Hippocampal formation (tissue), 2 donors: ENCODE results near the gene IKBIP.
"Not testable (repeated sequence)": the region's sequence is repeated elsewhere in the genome, so short reads cannot be mapped to it uniquely, and the experiment has no call there.

Source experiments
- DNase-seq, 2 donors: peaks; one replicate each; lab custom pipeline; 2025; lab: John Stamatoyannopoulos, UW

IKBIP gene

DNA sequence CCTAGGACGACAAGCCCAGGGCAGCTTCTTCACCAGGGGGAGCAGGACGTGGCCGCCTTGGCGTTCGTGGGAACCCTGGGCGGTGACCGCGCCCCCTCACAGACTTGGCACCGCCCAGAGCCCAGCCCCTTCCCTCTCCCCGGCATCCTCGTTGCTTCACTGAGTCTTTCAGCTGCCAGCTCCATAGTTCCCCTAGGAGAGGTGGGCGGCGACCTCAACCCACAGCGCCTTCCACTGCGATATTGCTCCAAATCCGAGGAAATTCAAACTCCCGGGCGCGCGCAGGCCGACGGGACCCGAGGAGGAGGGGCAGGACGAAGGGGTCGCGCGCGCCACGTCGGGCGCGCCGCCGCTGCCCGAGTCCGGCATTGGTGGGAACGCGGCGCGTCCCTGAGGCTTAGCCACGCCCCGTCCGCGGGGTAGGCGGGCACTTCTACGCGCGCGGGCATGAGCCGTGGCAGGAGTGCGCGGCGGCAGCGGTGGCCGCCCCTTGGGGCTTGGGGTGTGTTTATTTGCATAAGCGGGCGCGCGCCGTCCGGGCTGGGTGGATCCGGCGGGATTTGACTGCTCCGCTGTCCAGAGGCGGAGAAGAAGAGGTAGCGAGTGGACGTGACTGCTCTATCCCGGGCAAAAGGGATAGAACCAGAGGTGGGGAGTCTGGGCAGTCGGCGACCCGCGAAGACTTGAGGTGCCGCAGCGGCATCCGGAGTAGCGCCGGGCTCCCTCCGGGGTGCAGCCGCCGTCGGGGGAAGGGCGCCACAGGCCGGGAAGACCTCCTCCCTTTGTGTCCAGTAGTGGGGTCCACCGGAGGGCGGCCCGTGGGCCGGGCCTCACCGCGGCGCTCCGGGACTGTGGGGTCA lies at the start of gene IKBIP, which contains the start of gene APAF1:
TSS of gene IKBIP (minus strand) at position 77 of the 860 bp plus-strand sequence. CDS start 87 bp downstream, outside the sequence.
TSS of gene APAF1 (plus strand) at position 579 of the 860 bp plus-strand sequence. CDS start 3,070 bp downstream, outside the sequence.
- DNase-seq, result peak; percentile 90 to 93

DNA sequence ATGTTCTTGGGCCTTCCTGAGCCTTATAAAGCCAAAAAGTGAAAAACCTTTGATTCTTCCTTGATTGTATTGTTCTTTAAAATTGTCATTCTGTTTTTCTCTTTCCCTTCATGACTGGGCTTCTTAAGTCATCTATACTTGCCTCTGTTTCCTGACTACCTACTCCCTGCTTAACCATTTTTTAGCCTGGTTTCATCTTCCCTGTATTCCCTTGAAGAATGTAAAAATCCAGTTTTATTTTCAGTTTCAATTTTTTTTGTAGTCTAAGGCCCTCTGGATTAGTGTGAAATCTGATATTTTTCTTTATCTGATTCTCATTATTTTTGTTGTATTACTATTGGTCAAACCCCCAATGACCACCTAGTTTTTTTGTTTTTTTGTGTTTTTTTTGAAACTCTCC lies 46.8 kb upstream of the IKBIP start:
- no peak for DNase-seq

- DNase-seq, result no peak
Observed at GRCh38 chr12:98686603-98687002, 42.0 kb upstream of the IKBIP start.

DNA sequence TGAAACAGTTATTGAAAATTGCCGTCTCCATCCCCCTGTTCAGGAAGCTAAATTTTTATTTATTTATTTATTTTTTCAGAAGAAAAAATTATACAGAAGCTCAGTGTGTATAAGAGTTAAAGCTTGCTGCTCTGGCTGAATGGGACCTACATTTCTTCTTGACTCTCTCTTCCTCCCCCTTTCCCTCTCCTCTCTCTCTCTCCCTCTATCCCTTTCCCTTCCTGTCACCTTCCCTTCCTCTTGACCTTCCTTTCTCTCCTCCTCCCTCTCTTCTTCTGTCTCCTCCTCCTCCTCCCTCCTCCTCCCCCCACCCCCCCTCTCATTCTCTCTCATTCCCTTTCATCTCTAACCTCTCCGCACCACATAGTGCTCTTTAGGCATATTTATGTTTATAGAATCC lies 39.6 kb upstream of the IKBIP start:
- no peak for DNase-seq

DNA sequence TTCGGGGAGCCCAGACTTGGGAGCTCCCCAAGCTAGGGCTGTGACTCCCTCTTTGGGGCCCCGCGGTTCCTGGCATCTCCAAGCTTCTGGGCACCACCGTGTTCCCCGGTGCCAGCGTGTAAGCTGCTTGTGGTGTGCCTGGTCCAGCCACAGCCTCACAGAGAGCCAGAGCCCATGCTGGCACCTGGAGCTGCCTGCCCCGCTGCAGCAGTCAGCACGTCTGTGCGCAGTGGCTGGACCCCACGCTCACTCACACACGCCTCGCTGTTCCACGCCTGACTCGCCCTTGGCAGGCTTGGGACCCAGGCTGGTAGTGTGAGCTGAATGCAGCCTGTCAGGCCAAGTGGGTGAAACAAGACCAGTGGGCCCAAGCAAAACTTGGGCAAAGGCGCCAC lies 35.0 kb upstream of the IKBIP start:
- DNase-seq, result no peak

GRCh38 chr12:98678946-98679610 lies 34.5 kb upstream of the IKBIP start:
- no peak for DNase-seq

GRCh38 chr12:98678236-98678945 lies 33.8 kb upstream of the IKBIP start:
- no peak for DNase-seq

- DNase-seq, result no peak
Observed at GRCh38 chr12:98674841-98675240, 30.3 kb upstream of the IKBIP start.

- DNase-seq, result no peak
Observed at GRCh38 chr12:98671459-98671858, 26.9 kb upstream of the IKBIP start.

DNA sequence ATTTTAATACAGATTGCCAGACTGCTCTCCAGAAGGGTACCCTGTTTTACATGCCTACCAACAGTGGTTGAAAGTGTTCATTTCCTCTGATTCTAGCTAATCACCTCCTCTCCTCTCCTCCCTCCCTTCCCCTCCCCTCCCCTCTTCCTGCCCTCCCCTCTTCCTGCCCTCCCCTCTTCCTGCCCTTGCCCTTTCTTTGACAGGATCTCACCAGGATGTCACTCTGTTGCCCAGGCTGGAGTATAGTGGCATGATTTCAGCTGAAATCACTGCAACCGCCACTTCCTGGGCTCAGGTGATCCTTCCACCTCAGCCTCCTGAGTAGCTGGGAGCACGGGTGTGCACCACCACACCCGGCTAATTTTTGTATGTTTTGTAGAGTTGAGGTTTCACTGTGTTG lies 25.2 kb upstream of the IKBIP start:
- DNase-seq, result no peak

- DNase-seq, result no peak
Observed at GRCh38 chr12:98660521-98660920, 15.9 kb upstream of the IKBIP start.

DNA sequence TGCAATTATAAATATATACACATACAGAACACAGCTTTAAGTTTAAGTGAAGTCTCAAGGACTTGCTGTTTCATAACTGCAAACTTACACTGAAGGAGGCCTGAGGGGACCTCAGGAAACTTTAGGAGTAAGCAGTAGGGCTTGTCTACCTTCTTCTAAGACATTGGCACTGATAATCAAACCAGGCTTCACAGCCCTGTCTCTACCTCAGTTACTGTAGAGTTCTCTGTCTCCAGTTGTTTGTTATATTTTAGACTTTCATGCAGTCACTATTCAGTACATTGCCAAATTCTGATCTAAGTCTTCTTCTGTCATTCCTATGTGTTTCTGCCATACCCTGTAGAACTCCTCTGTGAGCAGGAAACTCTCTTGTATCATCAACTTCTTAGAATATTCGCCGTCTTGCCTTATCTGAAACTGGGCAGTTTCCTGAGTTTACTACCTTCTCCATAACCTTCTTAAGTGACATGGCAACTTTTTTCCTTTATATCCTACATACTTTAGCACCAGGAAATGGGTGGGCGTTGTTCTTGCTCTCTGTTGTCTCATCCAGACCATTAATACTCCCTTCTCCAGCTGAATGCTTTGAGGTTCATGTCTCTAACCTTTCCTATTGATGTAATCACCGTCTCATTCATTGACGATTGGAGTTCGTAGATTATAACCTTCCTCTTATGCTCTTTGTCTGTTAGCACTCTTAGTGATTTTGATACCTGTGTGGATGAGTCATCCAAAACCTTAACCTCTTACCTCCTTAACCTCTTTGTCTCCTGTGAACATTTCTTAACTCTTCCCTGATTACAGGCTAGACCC lies 11.9 kb upstream of the IKBIP start:
- DNase-seq, result no peak

DNA sequence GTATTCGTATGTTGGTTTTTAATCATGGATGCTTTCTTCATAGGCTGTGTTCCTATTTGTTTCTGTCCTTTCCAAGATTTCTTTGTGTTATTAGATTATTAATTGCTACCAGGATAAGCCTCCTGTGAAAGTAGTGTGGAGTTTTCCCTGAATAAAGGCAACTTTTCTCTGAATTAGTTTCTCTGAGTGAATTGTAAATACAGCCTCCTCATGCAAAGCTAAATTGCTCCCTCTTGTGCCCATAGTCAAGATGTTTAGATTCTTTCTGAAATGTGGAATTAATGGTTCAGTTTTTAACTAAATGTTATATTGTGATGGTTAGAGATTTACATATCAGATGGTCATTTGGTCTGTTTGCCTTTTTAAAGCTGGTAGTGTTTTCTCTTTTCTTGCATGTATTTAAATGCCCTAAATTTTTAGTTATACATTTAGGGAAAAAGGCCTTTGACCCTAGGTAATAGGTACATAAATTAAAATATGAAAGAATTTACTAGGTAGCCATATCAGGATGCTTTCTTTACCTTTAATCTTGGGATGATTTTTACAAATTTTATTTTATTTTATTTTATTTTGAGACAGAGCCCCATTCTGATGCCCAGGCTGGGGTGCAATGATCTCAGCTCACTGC lies 9.4 kb upstream of the IKBIP start:
- peak in 1 of 2 donors; percentile 72 for DNase-seq

- no peak for DNase-seq
Observed at GRCh38 chr12:98651328-98651727, 6.7 kb upstream of the IKBIP start.

DNA sequence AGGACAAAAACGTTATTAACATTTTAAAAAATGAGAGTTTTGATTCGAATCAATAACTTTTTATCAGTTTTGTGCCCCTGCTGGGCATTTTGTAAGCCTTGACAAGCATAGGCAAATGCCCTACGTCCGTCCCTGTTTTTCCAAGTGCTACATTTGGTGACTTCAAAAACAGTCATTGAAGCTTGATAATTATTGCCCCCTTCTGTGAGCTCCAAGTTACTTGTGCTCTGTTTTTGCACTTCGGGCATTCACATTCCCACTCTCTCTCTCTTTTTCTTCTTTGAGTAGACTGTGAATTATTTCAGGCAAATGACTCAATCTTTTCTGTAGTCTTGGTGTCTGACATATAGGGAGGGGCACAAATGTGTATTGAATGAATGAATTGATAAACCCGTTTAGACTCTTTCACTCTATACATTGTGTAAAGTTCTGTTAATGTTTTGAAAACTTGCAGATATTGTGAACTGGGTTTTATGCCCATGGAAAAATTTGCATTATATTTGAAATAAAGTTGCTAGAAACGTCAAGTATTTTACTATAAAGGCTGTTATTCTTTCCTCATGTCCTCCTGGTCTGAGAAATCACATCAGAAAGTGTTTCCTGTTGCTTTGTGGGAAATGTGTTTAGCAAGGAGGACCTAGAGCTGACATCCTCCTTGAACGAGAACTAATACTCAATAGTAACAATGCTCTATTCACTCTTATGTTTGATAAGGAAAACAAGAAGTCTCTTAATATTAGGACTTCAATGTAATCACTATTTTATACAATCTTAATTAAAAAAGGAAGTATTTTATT lies 1.9 kb upstream of the IKBIP start:
- DNase-seq, result peak in 1 of 2 donors; percentile 5

DNA sequence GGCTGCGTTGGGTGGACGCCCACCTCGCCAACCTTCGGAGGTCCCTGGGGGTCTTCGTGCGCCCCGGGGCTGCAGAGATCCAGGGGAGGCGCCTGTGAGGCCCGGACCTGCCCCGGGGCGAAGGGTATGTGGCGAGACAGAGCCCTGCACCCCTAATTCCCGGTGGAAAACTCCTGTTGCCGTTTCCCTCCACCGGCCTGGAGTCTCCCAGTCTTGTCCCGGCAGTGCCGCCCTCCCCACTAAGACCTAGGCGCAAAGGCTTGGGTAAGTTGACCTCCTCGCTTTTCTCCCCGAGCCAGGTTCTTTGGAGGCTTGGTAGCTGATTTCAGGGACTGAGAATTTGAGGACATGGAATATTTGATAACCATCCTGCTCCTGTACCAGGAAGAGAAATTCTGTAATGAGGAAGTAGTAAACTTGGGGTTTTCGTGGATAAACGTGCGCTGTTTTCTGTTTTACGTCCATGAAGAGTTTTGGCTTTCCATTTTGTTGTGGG lies 1.0 kb upstream of the IKBIP start:
- DNase-seq, result peak; percentile 37 to 40

- peak in 1 of 2 donors; percentile 21 for DNase-seq
Observed at GRCh38 chr12:98644433-98644711, 216 bp downstream of the IKBIP start.

GRCh38 chr12:98642801-98643200 lies 1.8 kb downstream of the IKBIP start:
- DNase-seq, result not testable (repeated sequence)

- no peak for DNase-seq
Observed at GRCh38 chr12:98639491-98639890, 5.1 kb downstream of the IKBIP start.

GRCh38 chr12:98638009-98638408 lies 6.6 kb downstream of the IKBIP start:
- DNase-seq, result no peak
